IMR-90 (cell line): Measurements from ENCODE around the gene CPA5. TPM values are rescaled to one million over a fixed set of nuclear protein-coding genes. Genes with fewer than 3 reads are reported as not detected.
"Not testable (repeated sequence)": the region's sequence is repeated elsewhere in the genome, so short reads cannot be mapped to it uniquely, and the experiment has no call there.

Source experiments
- ATAC-seq: fragments of 200-7000 bp; cut with Tn5 transposase; 2 replicates; pipeline ENCODE4 v1.9.1; 2020; ENCODE audit warnings: low read depth, mild to moderate bottlenecking, moderate library complexity
- BruUV-seq: library from RNA; stranded (reverse); fragments of 400-500 nt; replicated peaks from 2 replicates; lab custom pipeline; 2021; lab: Mats Ljungman, UMichigan
- CTCF ChIA-PET: fragments of 300-600 bp; formaldehyde crosslinking; extraction: SDS; loops from one replicate; lab custom pipeline; 2021; ENCODE audit warnings: antibody characterized with exemption; lab: Yijun Ruan, JAX
- POLR2A ChIA-PET: fragments of 300-600 bp; sonication (Branson Sonifier 250); formaldehyde crosslinking; loops from one replicate; lab custom pipeline; 2022; ENCODE audit warnings: antibody characterized with exemption; ENCODE audit not compliant: unreplicated experiment; lab: Charles Lee
- DNase-seq: peaks from one replicate; pipeline ENCODE4 v3.0.0; 2013
- H2AFZ ChIP-seq: replicated peaks from 2 replicates; pipeline ENCODE3; 2013; ENCODE audit warnings: low read length, mild to moderate bottlenecking; ENCODE audit not compliant: poor library complexity
- H2AK5ac ChIP-seq: 2 replicates; pipeline ENCODE4 v1.6.1; 2013; ENCODE audit warnings: low read depth, low read length, inconsistent platforms
- H2AK9ac ChIP-seq: replicated peaks from 2 replicates; pipeline ENCODE3; 2013; ENCODE audit warnings: mild to moderate bottlenecking, low read depth, low read length, moderate library complexity; ENCODE audit not compliant: poor library complexity
- H2BK120ac ChIP-seq: 2 replicates; pipeline ENCODE4 v1.6.1; 2013; ENCODE audit warnings: low read depth, low read length, inconsistent platforms
- H2BK15ac ChIP-seq: 3 replicates; pipeline ENCODE4 v1.6.1; 2013; ENCODE audit warnings: low read depth, low read length, inconsistent platforms
- H2BK20ac ChIP-seq: 2 replicates; pipeline ENCODE4 v1.6.1; 2013; ENCODE audit warnings: low read depth, mild to moderate bottlenecking, inconsistent platforms, low read length, moderate library complexity
- H2BK5ac ChIP-seq: 2 replicates; pipeline ENCODE4 v1.6.1; 2013; ENCODE audit warnings: mild to moderate bottlenecking, low read depth, low read length, inconsistent platforms; ENCODE audit not compliant: poor library complexity, severe bottlenecking
- H3K14ac ChIP-seq: replicated peaks from 2 replicates; pipeline ENCODE4 v1.6.1; 2013; ENCODE audit warnings: low read depth, low read length, inconsistent platforms
- H3K18ac ChIP-seq: 2 replicates; pipeline ENCODE4 v1.6.1; 2013; ENCODE audit warnings: low read depth, low read length, control low read depth
- H3K23ac ChIP-seq: 2 replicates; pipeline ENCODE4 v1.6.1; 2013; ENCODE audit warnings: low read depth, low read length, inconsistent platforms
- H3K27ac ChIP-seq: 2 replicates; pipeline ENCODE4 v1.5.1; 2013; ENCODE audit warnings: mild to moderate bottlenecking, control low read depth, low read length; ENCODE audit not compliant: insufficient read depth
- H3K27me3 ChIP-seq: 2 replicates; pipeline ENCODE4 v1.6.1; 2013; ENCODE audit warnings: low read length; ENCODE audit not compliant: control insufficient read depth, insufficient read depth
- H3K36me3 ChIP-seq: 2 replicates; pipeline ENCODE4 v1.6.1; 2013; ENCODE audit warnings: low read length, mixed read lengths; ENCODE audit not compliant: control insufficient read depth, insufficient read depth
- H3K4ac ChIP-seq: 2 replicates; pipeline ENCODE4 v1.6.1; 2013; ENCODE audit warnings: low read depth, low read length, inconsistent platforms
- H3K4me1 ChIP-seq: 2 replicates; pipeline ENCODE4 v1.6.1; 2013; ENCODE audit warnings: low read length, mixed read lengths; ENCODE audit not compliant: control insufficient read depth, insufficient read depth
- H3K4me2 ChIP-seq: 2 replicates; pipeline ENCODE4 v1.6.1; 2013; ENCODE audit warnings: low read depth, mild to moderate bottlenecking, control low read depth, low read length, moderate library complexity
- H3K4me3 ChIP-seq: 2 replicates; pipeline ENCODE4 v1.5.1; 2013; ENCODE audit warnings: low read depth, mild to moderate bottlenecking, control low read depth, low read length, moderate library complexity; ENCODE audit not compliant: insufficient read depth
- H3K56ac ChIP-seq: 2 replicates; pipeline ENCODE4 v1.6.1; 2013; ENCODE audit warnings: low read length, inconsistent platforms; ENCODE audit not compliant: insufficient read depth; ENCODE audit errors: extremely low read depth
- H3K79me1 ChIP-seq, 2 experiments: 2 replicates each; pipeline ENCODE4 v1.6.1; 2013; ENCODE audit warnings: low read length in 2 of 2, inconsistent platforms in 1 of 2, low read depth in 1 of 2
- H3K9ac ChIP-seq: 2 replicates; pipeline ENCODE4 v1.6.1; 2013; ENCODE audit warnings: low read depth, low read length, control low read depth
- H3K9me1 ChIP-seq: 2 replicates; pipeline ENCODE4 v1.6.1; 2013; ENCODE audit warnings: low read length, inconsistent platforms; ENCODE audit not compliant: insufficient read depth
- H3K9me3 ChIP-seq: 2 replicates; pipeline ENCODE4 v1.6.1; 2013; ENCODE audit warnings: low read length; ENCODE audit not compliant: control insufficient read depth, insufficient read depth
- H4K20me1 ChIP-seq: 2 replicates; pipeline ENCODE4 v1.6.1; 2013; ENCODE audit warnings: low read length, inconsistent platforms; ENCODE audit not compliant: insufficient read depth
- H4K5ac ChIP-seq: 2 replicates; pipeline ENCODE4 v1.6.1; 2013; ENCODE audit warnings: mild to moderate bottlenecking, low read depth, low read length, control low read depth
- H4K8ac ChIP-seq, 2 experiments: 2 replicates each; pipeline ENCODE4 v1.6.1; 2013; ENCODE audit warnings: low read depth in 2 of 2, low read length in 2 of 2, control low read depth in 1 of 2, inconsistent platforms in 1 of 2
- H4K91ac ChIP-seq: 2 replicates; pipeline ENCODE4 v1.6.1; 2013; ENCODE audit warnings: low read depth, low read length, inconsistent platforms; ENCODE audit not compliant: insufficient read depth
- CEBPB ChIP-seq: IDR thresholded peaks from 2 replicates; pipeline ENCODE4 v1.6.1; 2012; ENCODE audit warnings: low read depth, low read length, improper control_type of control experiment
- MXI1 ChIP-seq: IDR thresholded peaks from 2 replicates; pipeline ENCODE4 v1.6.1; 2012; ENCODE audit warnings: low read depth, mild to moderate bottlenecking, low read length, moderate library complexity, borderline replicate concordance
- POLR2A ChIP-seq: IDR thresholded peaks from 2 replicates; pipeline ENCODE4 v1.6.1; 2012; ENCODE audit warnings: mild to moderate bottlenecking, low read depth, low read length
- RAD21 ChIP-seq: IDR thresholded peaks from 2 replicates; pipeline ENCODE4 v1.6.1; 2012; ENCODE audit warnings: low read length, improper control_type of control experiment
- USF2 ChIP-seq: fragments of 150-350 bp; IDR thresholded peaks from 2 replicates; pipeline ENCODE4 v1.6.1; 2017; ENCODE audit warnings: mild to moderate bottlenecking, antibody characterized with exemption, low read length, low read depth
- WGBS, 2 experiments: methylation state at CpG; one replicate each; pipeline versions ENCODE4 v1.1.5 to v1.1.7; 2013; ENCODE audit warnings: missing lambda C conversion rate in 2 of 2; ENCODE audit not compliant: insufficient read length in 1 of 2; ENCODE audit errors: extremely low coverage in 2 of 2; 5-methylcytosine and 5-hydroxymethylcytosine counted together
- dilution Hi-C: fragments of 300-500 bp; cut with HindIII; formaldehyde crosslinking; loops from one replicate; pipeline ENCODE4 v1.14.3; 2018; ENCODE audit warnings: low sequenced_read_pairs; ENCODE audit not compliant: unreplicated experiment
- in situ Hi-C: fragments of 300-500 bp; cut with MboI; formaldehyde crosslinking; loops from 3 replicates; pipeline ENCODE4 v1.14.3; 2019; ENCODE audit warnings: low sequenced_read_pairs, inconsistent platforms, mixed read lengths
- intact Hi-C: fragments of 100-400 bp; cut with micrococcal nuclease; formaldehyde crosslinking; loops from 2 replicates; pipeline ENCODE4 v1.10.0; 2022
- polyA plus RNA-seq, 3 experiments: library from polyadenylated mRNA; depleted of rRNA; stranded (reverse); fragments of >200 nt; gene quantifications; 2 replicates each; pipeline ENCODE4 v1.2.3, GENCODE V29; 2012; ENCODE audit warnings: low replicate concordance in 1 of 3
- total RNA-seq: library from RNA; depleted of rRNA; stranded (reverse); fragments of >200 nt; gene quantifications from 2 replicates; pipeline ENCODE4 v1.2.3, GENCODE V29; 2012

CPA5 gene
- total and polyA plus RNA-seq, 2 of the 4 experiments (the other 2 are of a cell fraction): under 0.01 to 0.86 TPM

GRCh38 chr7:130319541-130319940 is 25.1 kb upstream of the CPA5 start:
- Histone ChIP-seq H3K79me1 (no peaks in the 10 kb centered on the region), H2AFZ (no peak overlapping the region), H2BK120ac (no peak overlapping the region), H3K4me3 (no peak overlapping the region), H3K18ac (no peak overlapping the region), H3K56ac (no peak overlapping the region), H3K9me3 (no peaks in the 10 kb centered on the region), H3K4ac (no peak overlapping the region), H3K4me2 (no peak overlapping the region), H2AK5ac (no peak overlapping the region), H2AK9ac (no peak overlapping the region), H2BK15ac (no peak overlapping the region), H4K91ac (no peak overlapping the region), H2BK5ac (no peak overlapping the region), H3K14ac (no peak overlapping the region), H3K27ac (no peak overlapping the region), H3K4me1 (no peaks in the 10 kb centered on the region), H2BK20ac (no peak overlapping the region), H3K9me1 (no peaks in the 10 kb centered on the region), H4K5ac (no peak overlapping the region), H3K36me3 (peaks cover 3% of the 10 kb centered on the region; the same call in 1 of the 2 replicates), H3K23ac (no peak overlapping the region), H4K8ac (no peak overlapping the region), H3K9ac (no peak overlapping the region), H3K27me3 (no peaks in the 10 kb centered on the region), H4K20me1 (no peaks in the 10 kb centered on the region)
- no TSS peak for BruUV-seq
- ChIA-PET POLR2A (no interaction called here), CTCF (no interaction called here)
- dilution Hi-C loops (no loop called here), in situ Hi-C loops (no loop called here), intact Hi-C loops (no loop called here)
- WGBS, 2 experiments: no CpG with 5 or more reads among the region's 1 CpG
- ATAC-seq (no peak), DNase-seq (no peak)
- TF ChIP-seq CEBPB (no peak), POLR2A (no peak), MXI1 (no peak), USF2 (no peak), RAD21 (no peak)

- H2AFZ ChIP-seq, H3K27me3 ChIP-seq, H3K9me1 ChIP-seq, H4K5ac ChIP-seq, H4K20me1 ChIP-seq, intact Hi-C loops, H3K79me1 ChIP-seq, ATAC-seq, H2BK15ac ChIP-seq, H3K9me3 ChIP-seq, H4K91ac ChIP-seq, in situ Hi-C loops, H2BK5ac ChIP-seq, H2BK20ac ChIP-seq, H2AK5ac ChIP-seq, H3K56ac ChIP-seq, H3K4me1 ChIP-seq, H3K23ac ChIP-seq, POLR2A ChIA-PET, H3K4me2 ChIP-seq, H3K36me3 ChIP-seq, H3K27ac ChIP-seq, H4K8ac ChIP-seq, dilution Hi-C loops, H3K18ac ChIP-seq, H2AK9ac ChIP-seq, H2BK120ac ChIP-seq, H3K14ac ChIP-seq, H3K4ac ChIP-seq, H3K9ac ChIP-seq, BruUV-seq, H3K4me3 ChIP-seq: not testable (repeated sequence)
- WGBS, 2 experiments: no CpG with 5 or more reads among the region's 3 CpGs
- peak; percentile 43 for DNase-seq
- CTCF ChIA-PET: interaction anchor here (0.5 to 0.8 kb wide), 4 partner anchors 14 to 541 kb away, joined by 3 to 4 read pairs (median 4); no protein-coding TSS in a partner anchor
Measured at GRCh38 chr7:130321542-130322229, 22.9 kb upstream of the CPA5 start.
